Activated CD4-positive, CD25-positive, alpha-beta regulatory T cell treated with anti-CD3 and anti-CD28 coated beads, Interleukin-2, amount 50 U/mL, for 16 hours (primary cell): ENCODE measurements around the gene CHRNB2.
A peak's percentile ranks its signal among the peaks of the same experiment; 100 is the strongest.
"Not testable (repeated sequence)": the region's sequence is repeated elsewhere in the genome, so short reads cannot be mapped to it uniquely, and the experiment has no call there.

ENCODE experiments used
- DNase-seq: peaks from one replicate; pipeline ENCODE4 v3.0.0-alpha.2; 2020; ENCODE audit warnings: low read depth, low spot score

Gene CHRNB2, protein sequence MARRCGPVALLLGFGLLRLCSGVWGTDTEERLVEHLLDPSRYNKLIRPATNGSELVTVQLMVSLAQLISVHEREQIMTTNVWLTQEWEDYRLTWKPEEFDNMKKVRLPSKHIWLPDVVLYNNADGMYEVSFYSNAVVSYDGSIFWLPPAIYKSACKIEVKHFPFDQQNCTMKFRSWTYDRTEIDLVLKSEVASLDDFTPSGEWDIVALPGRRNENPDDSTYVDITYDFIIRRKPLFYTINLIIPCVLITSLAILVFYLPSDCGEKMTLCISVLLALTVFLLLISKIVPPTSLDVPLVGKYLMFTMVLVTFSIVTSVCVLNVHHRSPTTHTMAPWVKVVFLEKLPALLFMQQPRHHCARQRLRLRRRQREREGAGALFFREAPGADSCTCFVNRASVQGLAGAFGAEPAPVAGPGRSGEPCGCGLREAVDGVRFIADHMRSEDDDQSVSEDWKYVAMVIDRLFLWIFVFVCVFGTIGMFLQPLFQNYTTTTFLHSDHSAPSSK

GRCh38 chr1:154567386-154568156 lies at the start of gene CHRNB2:
TSS of gene CHRNB2 (plus strand) at chr1:154567778. CDS start at chr1:154568045, 267 bp downstream.
- DNase-seq, result peak; percentile 37

GRCh38 chr1:154519591-154519991 lies 48.0 kb upstream of the CHRNB2 start:
- DNase-seq, result no peak

DNA sequence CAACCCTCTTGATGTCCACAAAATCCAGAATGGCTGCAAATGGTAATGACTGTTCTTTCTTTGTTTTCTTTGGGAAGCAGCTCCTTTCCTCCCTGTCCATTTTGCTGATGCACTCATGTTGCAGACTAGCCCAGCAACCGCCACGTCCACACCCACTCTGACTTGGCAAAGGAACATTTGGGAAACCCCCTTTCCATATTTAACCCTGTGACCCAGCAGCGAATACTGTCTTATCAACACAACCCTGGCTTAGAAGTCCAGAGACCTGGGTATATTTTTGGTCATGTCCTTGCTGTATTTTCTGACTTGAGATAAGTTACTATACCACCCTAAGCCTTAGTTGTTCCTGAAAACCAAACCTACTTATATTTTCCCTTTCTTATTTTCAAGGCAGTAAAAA lies 47.2 kb upstream of the CHRNB2 start:
- no peak for DNase-seq

- DNase-seq, result no peak
These were observed 45.9 kb upstream of the CHRNB2 start for GRCh38 chr1:154521695-154522094.

DNA sequence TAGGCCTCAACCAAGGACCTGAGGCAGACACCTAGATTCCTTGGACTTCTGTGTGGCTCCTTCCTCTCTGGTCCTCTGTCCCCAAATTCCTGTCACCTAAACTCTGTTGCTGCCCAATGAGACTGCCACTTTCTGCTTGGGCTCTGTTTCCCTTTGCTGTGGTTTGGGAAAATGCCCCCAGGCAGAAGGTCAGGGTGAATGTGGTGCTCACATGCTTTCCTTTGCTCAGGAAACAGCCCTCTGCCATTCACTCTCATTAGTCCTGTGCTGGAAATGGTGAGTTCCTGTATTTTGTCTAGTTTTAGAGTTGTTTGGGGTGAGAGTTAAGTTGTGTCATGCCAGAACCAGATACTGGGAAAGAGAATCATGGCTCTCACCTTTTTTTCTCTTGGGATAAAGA lies 42.7 kb upstream of the CHRNB2 start:
- DNase-seq, result no peak

DNA sequence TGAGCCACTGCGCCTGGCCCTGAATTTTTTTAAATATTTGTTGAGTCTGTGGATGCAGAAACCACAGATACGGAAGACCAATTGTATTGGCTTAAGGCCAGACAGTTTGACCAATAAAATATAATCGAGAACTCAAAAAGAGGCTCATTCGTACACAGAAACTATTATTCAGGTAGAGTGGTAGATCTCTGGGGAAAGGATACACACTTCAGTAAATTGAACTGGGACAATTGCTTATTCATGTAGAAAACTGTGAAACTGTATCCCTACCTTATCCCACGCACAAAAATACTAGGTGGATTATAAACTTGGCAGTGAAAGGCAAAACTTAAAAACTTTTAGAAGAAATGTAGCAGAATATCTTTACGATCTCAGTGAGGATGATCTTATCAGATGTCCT lies 40.4 kb upstream of the CHRNB2 start:
- no peak for DNase-seq

DNA sequence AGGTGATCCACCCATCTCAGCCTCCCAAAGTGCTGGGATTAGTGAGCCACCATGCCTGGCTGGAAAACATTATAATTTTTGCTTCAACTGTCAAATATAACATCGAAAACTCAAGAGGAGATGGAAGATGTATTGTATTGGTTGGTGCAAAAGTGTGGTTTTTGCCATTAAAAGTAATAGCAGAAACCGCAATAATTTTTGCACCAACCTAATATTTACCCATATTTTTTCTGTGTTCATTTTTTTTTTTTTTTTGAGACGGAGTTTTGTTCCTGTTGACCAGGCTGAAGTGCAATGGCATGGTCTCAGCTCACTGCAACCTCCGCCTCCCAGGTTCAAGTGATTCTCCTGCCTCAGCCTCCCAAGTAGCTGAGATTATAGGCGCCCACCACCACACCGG lies 38.3 kb upstream of the CHRNB2 start:
- DNase-seq, result no peak

GRCh38 chr1:154531950-154532349 lies 35.6 kb upstream of the CHRNB2 start:
- DNase-seq, result not testable (repeated sequence)

DNA sequence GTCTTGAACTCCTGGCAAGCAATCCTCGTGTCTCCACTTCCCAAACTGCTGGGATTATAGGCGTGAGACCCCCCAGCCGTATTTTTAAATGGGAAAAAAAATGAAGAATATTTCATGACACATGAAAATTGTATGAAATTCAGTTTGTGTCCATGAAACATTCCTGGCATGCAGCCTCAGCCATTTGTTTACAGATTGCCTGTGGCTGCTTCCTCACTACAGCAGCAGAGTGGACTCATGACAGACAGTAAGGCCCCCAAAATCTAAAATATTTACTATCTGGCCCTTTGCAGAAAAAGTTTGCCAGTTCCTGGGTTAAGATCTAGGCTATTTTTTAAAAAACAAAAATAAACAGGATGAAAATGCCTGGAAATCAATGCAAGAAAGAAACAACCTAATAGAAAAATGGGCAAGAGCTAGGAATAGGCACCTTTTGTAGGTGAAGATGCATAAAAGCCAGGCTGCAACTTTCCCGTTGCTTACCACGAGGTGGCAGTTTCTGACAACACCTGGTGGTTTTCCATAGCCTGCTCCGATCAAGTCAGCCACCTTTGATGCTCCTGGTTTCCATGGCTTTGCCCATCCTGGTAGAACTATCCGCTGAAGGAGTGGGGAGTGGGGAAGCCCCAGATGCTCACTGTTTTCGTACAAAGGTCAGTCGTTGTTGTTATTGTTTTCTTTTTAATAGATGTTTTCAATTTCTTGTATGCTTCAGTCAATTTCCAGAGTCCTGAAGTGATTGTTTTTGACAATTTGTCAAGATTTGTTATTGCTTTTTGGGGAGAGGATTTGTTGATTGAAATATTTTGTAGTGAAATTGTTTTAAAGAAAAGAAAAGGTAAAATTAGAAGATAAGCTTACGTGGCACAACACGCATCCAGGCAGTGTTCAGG lies 33.4 kb upstream of the CHRNB2 start:
- no peak for DNase-seq

DNA sequence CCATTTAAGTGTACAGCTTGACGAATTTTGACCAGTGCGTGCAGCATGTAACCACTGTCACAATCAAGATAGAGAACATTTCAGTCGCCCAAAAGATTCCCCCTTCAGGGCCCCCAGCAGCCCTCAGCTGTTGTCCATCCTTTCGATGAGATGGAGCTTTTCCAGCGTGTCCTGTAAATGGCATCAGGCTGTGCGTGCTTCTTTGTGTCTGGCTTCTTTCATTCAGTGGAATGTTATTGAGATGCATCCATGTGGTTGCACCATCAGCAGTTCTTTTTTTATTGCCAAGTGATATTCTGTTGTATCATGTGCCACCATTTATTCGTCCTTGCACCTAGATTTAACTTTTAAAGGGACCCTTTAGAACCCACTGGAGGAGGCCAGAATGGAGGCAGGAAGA lies 31.0 kb upstream of the CHRNB2 start:
- DNase-seq, result no peak

DNA sequence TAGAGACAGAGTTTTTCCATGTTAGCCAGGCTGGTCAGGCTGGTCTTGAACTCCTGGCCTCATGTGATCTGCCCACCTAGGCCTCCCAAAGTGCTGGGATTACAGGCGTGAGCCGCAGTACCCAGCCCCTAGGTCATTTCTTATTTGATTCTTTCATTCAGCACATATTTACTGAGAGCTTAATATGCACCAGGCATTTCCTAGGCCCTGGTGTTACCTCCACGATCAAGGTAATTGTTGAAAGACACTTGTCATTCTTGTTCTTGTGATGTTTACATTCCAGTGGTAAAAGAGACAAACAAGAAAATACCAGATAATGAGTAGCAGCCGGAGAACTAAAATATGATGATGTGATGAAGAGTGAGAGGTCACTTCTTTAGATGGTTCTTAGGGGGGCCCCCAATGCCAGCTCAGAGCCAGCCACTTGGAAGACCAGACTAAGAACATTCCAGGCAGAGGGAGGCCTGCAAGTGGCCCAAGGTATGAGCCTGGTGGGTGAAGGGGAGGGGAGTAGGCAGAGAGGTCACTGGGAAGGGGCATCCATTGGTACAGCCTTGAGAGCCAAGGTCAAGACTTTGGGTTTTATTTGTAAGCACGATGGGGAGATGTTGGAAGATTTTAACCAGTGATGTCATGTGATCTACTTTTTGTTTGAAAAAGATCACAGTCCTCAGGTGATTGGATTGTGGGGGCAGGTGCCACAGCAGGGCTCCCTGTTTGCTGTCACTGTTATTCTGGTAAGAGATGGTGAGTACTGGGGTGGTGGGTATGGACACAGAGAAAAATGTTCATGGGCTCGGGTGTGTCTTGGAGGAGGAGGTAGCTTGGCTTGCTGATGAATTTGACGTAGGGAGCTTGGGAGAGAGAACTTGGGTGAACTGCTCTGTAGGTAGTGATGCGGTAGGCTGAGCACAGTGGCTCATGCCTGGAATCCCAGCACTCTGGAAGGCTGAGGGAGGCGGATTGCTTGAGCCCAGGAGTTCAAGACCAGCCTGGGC lies 27.8 kb upstream of the CHRNB2 start:
- DNase-seq, result no peak

DNA sequence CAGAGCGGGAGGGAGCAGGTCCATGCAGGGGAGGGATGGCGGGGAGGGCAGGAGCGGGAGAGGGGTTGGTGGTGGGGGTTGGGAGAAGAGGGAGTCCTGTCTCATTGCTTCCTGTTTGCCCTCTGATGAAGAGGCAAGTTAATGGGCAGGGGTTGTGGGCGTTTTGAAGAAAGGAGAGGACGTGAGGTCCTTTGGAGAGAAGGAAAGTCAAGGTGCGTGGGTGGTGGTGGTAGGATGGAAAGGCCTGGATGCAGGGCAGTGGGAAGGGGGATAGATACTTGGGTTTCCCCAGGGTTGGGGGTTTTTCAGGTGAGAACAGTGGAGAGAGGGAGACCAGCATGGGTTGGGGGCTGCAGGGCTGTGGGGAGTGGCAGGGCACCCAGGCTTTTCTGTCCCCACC lies 26.3 kb upstream of the CHRNB2 start:
- no peak for DNase-seq

- DNase-seq, result no peak
These were observed 21.1 kb upstream of the CHRNB2 start for GRCh38 chr1:154546264-154547063.

GRCh38 chr1:154547105-154547732 lies 20.4 kb upstream of the CHRNB2 start:
- no peak for DNase-seq

DNA sequence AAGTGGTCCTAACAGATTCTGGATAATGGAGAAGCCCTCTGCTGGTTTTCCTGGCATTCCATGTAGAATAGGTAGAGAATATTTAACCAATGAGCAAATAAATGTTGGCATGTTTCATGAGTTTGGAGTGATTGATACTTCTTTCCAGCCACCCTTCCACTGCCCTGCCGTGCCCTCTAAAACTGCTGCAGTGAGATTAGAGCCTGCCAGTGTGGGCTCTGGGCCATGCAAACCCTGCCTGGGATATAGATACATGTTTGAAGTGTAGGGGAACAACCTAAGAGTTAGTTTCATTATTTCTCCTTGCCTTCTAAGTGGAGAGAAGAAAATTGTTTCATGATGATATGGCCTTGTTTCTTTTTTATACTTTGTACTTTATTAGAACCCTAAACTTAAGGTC lies 19.6 kb upstream of the CHRNB2 start:
- DNase-seq, result no peak

- no peak for DNase-seq
These were observed 18.3 kb upstream of the CHRNB2 start for GRCh38 chr1:154549202-154549770.

DNA sequence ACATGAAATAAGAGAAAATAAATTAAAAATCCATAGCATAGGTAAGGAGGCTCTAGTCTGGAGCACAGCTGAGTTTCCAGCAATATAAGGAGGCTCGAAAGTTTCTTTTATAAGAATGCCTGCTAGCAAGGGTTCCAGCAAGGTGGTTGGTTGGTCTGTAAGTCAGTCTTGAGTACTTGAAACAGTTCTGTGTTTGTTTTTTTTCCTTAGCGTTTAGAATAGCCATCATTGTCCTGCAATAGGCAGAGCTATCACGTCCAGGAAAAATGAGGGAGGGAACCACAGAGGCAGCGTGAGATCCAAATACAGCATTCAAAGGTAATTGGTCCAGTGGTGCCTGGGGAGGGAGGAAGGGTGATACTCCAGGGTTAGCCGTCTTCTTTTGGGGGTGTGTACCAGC lies 17.5 kb upstream of the CHRNB2 start:
- DNase-seq, result no peak

DNA sequence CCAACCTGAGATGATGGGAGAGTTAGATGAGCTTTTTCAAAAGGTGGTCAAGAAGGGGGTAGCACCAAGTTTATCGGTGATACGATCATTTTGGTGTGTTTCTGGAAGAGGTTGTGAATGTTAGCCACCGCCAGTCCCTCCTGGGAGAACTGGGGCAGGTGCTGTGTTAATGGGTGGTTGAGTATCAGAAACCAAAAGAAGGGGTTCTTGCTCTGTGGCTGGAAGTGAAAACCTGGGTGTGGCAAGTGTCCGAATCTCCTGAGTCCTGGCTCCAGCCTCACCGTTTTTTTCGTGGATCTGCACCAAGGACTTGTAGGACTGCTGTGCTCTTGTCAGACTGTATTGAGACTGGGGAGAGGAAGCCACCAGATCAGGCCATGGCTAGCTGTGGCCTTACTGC lies 16.9 kb upstream of the CHRNB2 start:
- DNase-seq, result no peak

- DNase-seq, result no peak
These were observed 16.1 kb upstream of the CHRNB2 start for GRCh38 chr1:154551474-154551873.
